BE2C (cell line): ENCODE measurements around the gene SPATA9.
"Not testable (repeated sequence)": the region's sequence is repeated elsewhere in the genome, so short reads cannot be mapped to it uniquely, and the experiment has no call there.

Experiments used
- DNase-seq: peaks from one replicate; pipeline ENCODE4 v3.0.0-alpha.2; 2020
- H3K27me3 ChIP-seq: fragments of 250-450 bp; sonication (Bioruptor Pico); 2 replicates; pipeline ENCODE4 v1.5.1; 2020; ENCODE audit warnings: mild to moderate bottlenecking
- H3K36me3 ChIP-seq: fragments of 250-450 bp; sonication (Bioruptor Pico); 2 replicates; pipeline ENCODE4 v1.5.1; 2020; ENCODE audit warnings: mild to moderate bottlenecking
- H3K4me1 ChIP-seq: fragments of 250-450 bp; sonication (Bioruptor Pico); 2 replicates; pipeline ENCODE4 v1.5.1; 2020
- H3K4me3 ChIP-seq: 2 replicates; pipeline ENCODE4 v1.5.1; 2011; ENCODE audit warnings: low read depth, low read length
- H3K9me3 ChIP-seq: fragments of 250-450 bp; sonication (Bioruptor Pico); 2 replicates; pipeline ENCODE4 v1.5.1; 2020
- CTCF ChIP-seq: IDR thresholded peaks from 2 replicates; pipeline ENCODE4 v1.5.1; 2012; ENCODE audit warnings: mild to moderate bottlenecking, low read depth, low read length

The SPATA9 gene

GRCh38 chr5:95718738-95719137, 35.9 kb upstream of the SPATA9 start:
- Histone ChIP-seq H3K36me3 (no peaks in the 10 kb centered on the region), H3K9me3 (no peaks in the 10 kb centered on the region), H3K27me3 (no peaks in the 10 kb centered on the region), H3K4me1 (peaks cover 9% of the 10 kb centered on the region), H3K4me3 (no peak overlapping the region)
- TF ChIP-seq CTCF = no peak
- DNase-seq = no peak

DNA sequence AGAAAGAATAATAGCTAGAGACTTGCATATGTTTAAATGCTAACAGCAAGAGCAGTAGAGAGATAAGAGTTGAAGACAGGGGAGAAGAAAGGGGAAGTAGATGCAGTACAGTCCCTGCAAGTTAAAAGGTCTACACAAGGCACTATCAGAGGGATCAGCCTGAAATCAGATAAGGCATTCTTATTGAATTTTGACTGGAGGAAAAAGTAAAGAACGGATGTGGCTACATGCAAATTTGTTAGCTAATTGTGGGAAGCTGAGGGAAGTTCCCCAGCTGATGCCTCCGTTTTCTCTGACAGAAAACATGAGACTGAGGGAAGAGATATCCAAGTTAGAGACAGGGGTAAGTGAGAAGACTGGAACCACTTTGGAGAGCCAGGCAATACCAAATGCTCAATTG, 35.4 kb upstream of the SPATA9 start:
- H3K4me1 ChIP-seq = peaks cover 7% of the 10 kb centered on the region
- no peak for DNase-seq
- no peak for TF ChIP-seq CTCF
- H3K36me3 ChIP-seq = no peaks in the 10 kb centered on the region
- no peak overlapping the region for H3K4me3 ChIP-seq
- H3K27me3 ChIP-seq = no peaks in the 10 kb centered on the region
- no peaks in the 10 kb centered on the region for H3K9me3 ChIP-seq

- peaks cover 13% of the 10 kb centered on the region for H3K4me1 ChIP-seq
- no peaks in the 10 kb centered on the region for H3K27me3 ChIP-seq
Observed at GRCh38 chr5:95717439-95717838, 34.6 kb upstream of the SPATA9 start.

GRCh38 chr5:95715799-95716461, 33.1 kb upstream of the SPATA9 start:
- Histone ChIP-seq H3K4me3 (no peak overlapping the region), H3K4me1 (peaks cover 13% of the 10 kb centered on the region), H3K27me3 (no peaks in the 10 kb centered on the region), H3K36me3 (no peaks in the 10 kb centered on the region), H3K9me3 (no peaks in the 10 kb centered on the region)
- TF ChIP-seq CTCF = no peak
- no peak for DNase-seq

More at GRCh38 chr5:95717439-95717838, 34.6 kb upstream of the SPATA9 start:
- no peak for DNase-seq
- Histone ChIP-seq H3K4me3 (no peak overlapping the region), H3K9me3 (no peaks in the 10 kb centered on the region), H3K36me3 (no peaks in the 10 kb centered on the region)
- TF ChIP-seq CTCF = no peak

DNA sequence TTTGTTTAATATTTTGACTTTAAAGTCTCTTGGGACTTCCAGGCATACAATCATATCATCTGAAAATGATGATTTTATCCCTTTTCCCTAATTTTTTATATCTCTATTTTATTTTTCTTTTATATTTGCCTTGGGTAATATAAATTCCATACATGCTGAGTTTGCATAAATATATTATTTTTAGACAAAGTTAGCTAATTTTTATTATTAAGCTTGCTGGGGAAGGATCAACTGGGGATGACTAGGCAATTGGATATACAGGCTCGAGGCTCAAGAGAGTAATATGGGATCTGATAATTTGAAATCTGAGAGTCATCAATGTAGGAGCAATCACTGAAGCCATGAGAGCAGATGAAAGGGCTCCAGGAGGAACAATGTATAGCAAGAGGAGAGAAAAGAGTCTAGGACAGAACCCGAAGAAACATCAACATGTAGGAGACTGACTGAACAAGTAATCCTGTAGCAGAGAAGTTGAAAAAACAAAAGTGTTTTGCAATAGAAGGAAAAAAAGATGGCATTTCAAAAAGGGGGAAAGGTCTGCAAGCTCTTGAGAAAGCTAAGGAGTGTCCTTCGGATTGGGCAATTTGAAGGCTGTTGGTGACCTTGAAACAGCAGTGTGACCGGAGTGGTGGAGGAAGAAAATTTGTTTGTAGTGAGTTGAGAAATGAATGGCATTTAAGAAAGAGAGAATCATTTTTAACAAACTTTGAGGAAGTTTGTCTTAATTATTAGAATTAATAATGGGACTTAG, 31.3 kb upstream of the SPATA9 start:
- Histone ChIP-seq H3K36me3 (no peaks in the 10 kb centered on the region), H3K9me3 (no peaks in the 10 kb centered on the region), H3K4me1 (peaks cover 9% of the 10 kb centered on the region), H3K4me3 (no peak overlapping the region), H3K27me3 (no peaks in the 10 kb centered on the region)
- TF ChIP-seq CTCF = no peak
- DNase-seq = no peak

- H3K27me3 ChIP-seq, H3K4me1 ChIP-seq, DNase-seq, H3K4me3 ChIP-seq, H3K9me3 ChIP-seq, H3K36me3 ChIP-seq: not testable (repeated sequence)
Observed at GRCh38 chr5:95713246-95713645, 30.5 kb upstream of the SPATA9 start.
